ENCODE data around the gene SLC25A25.
A peak's percentile ranks its signal among the peaks of the same experiment; 100 is the strongest.

- TF ChIP-seq POLR2A (IDR thresholded peaks at IDR 0.05) (peak; percentile 6), CTCF (IDR thresholded peaks at IDR 0.05) (no peak)
These were observed 32.0 kb downstream of the SLC25A25 start for GRCh38 chr9:128099932-128100491.

Measured in right lobe of liver (tissue), 4 donors.